Pericardium fibroblast (primary cell): ENCODE measurements around the gene LRRC52. TPM values are rescaled to one million over a fixed set of nuclear protein-coding genes. Genes with fewer than 3 reads are reported as not detected.

Source experiments
- total RNA-seq: library from RNA; depleted of rRNA; stranded (reverse); fragments of >200 nt; gene quantifications from 2 replicates; pipeline ENCODE4 v1.2.3, GENCODE V29; 2015

The LRRC52 gene
- not detected in 2 replicates for total RNA-seq

GRCh38 chr1:165543532-165544438, at the start of gene LRRC52:
LRRC52 (plus strand) TSS chr1:165544000; CDS start chr1:165544297, 297 bp downstream.

Other genes starting within 250 kb of the LRRC52 start
- not detected in 2 replicates for gene LMX1A, start 187.3 kb upstream of the LRRC52 start, total RNA-seq
- gene RXRG, start 98.9 kb upstream of the LRRC52 start, total RNA-seq, result not detected in 2 replicates
- gene MGST3, start 87.2 kb downstream of the LRRC52 start, total RNA-seq, result 202 and 243 TPM in 2 replicates
- gene ALDH9A1, start 154.6 kb downstream of the LRRC52 start, total RNA-seq, result 94.7 and 109 TPM in 2 replicates
- gene TMCO1, start 224.9 kb downstream of the LRRC52 start, total RNA-seq, result 53.2 and 76.3 TPM in 2 replicates